Kidney (tissue), 14 donors: ENCODE results near the gene NT5DC1. TPM values are rescaled to one million over a fixed set of nuclear protein-coding genes. Genes with fewer than 3 reads are reported as not detected.

Source experiments
- DNase-seq, 5 donors: peaks; one replicate each; pipeline ENCODE4 v3.0.0-alpha.2; 2013 to 2020
- FAIRE-seq: peaks from 2 replicates; lab custom pipeline; 2012; peaks lifted over from hg19 to GRCh38; lab: Jason Lieb, UNC
- H3K27ac ChIP-seq, 2 donors: one replicate each; pipeline ENCODE4 v1.7.0; 2013; ENCODE audit warnings: low read depth in 2 of 2, low read length in 2 of 2, inconsistent platforms in 1 of 2
- H3K27me3 ChIP-seq: one replicate; pipeline ENCODE4 v1.7.1; 2013; ENCODE audit warnings: low read length, inconsistent platforms; ENCODE audit not compliant: control insufficient read depth, insufficient read depth
- H3K36me3 ChIP-seq, 3 donors: one replicate each; pipeline versions ENCODE4 v1.7.0 to v1.7.1; 2013; ENCODE audit warnings: low read length in 3 of 3, control low read depth in 1 of 3, inconsistent platforms in 1 of 3; ENCODE audit not compliant: insufficient read depth in 3 of 3, control insufficient read depth in 2 of 3
- H3K4me1 ChIP-seq, 3 donors: one replicate each; pipeline versions ENCODE4 v1.7.0 to v1.7.1; 2013; ENCODE audit warnings: low read length in 3 of 3, inconsistent platforms in 1 of 3, low read depth in 1 of 3; ENCODE audit not compliant: control insufficient read depth in 2 of 3, insufficient read depth in 2 of 3
- H3K4me3 ChIP-seq, 3 donors: one replicate each; pipeline versions ENCODE4 v1.7.0 to v1.8.1; 2013; ENCODE audit warnings: low read length in 3 of 3, control low read depth in 1 of 3, inconsistent platforms in 1 of 3
- H3K9ac ChIP-seq, 3 donors: one replicate each; pipeline versions ENCODE4 v1.7.0 to v1.7.1; 2013; ENCODE audit warnings: low read length in 3 of 3, control low read depth in 1 of 3, inconsistent platforms in 1 of 3
- H3K9me3 ChIP-seq, 3 donors: one replicate each; pipeline versions ENCODE4 v1.7.0 to v1.7.1; 2013; ENCODE audit warnings: low read length in 3 of 3, control low read depth in 1 of 3, inconsistent platforms in 1 of 3; ENCODE audit not compliant: control insufficient read depth in 2 of 3, insufficient read depth in 1 of 3
- CTCF ChIP-seq: IDR thresholded peaks from 3 replicates; pipeline ENCODE4 v1.5.1; 2012; ENCODE audit warnings: mild to moderate bottlenecking, moderate library complexity, borderline replicate concordance; ENCODE audit not compliant: insufficient read depth; ENCODE audit errors: extremely low read depth
- intact Hi-C: fragments of 100-400 bp; cut with DNase I; formaldehyde crosslinking; loops from one replicate; pipeline ENCODE4 v1.11.1; 2022
- polyA plus RNA-seq: library from polyadenylated mRNA; stranded (reverse); fragments of 350-450 nt; fragmentation: Illumina TruSeq; extraction: RNeasy Lipid Tissue Mini Kit (QIAGEN cat#74804); gene quantifications from one replicate; pipeline ENCODE4 v1.2.3, GENCODE V29; 2014; ENCODE audit warnings: low read depth, low replicate concordance; ENCODE audit not compliant: insufficient read depth
- total RNA-seq: library from RNA; stranded (reverse); fragmentation: NEBNext Ultra II Directional; extraction: Animal tissue kit (Norgen Biotek cat#: 25700); gene quantifications from one replicate; pipeline ENCODE4 v1.2.1, GENCODE V29; 2021
- donor health status: control.
- donor health status: control.
- donor health status: control.
- donor health status: control.
- donor health status: control.
- donor health status: DM: yes; HTN: yes; CAD: no.
- donor health status: Normal renal cell carcinoma (clear cell type).

NT5DC1 gene
- total and polyA plus RNA-seq, 2 donors from 2014 or later, result 34.8 to 41.7 TPM

GRCh38 chr6:116206231-116206903, 105.7 kb downstream of the NT5DC1 start:
- DNase-seq, result no peak
- H3K36me3 ChIP-seq, result no peaks in the 10 kb centered on the region
- H3K27me3 ChIP-seq, result no peaks in the 10 kb centered on the region
- no peak overlapping the region for H3K4me3 ChIP-seq
- no peaks in the 10 kb centered on the region for H3K4me1 ChIP-seq
- H3K9me3 ChIP-seq, result no peaks in the 10 kb centered on the region
- no peak for FAIRE-seq
- TF ChIP-seq CTCF, result no peak
- no peak overlapping the region for H3K9ac ChIP-seq
- H3K27ac ChIP-seq, result no peak overlapping the region
- intact Hi-C loops, result no loop called here

DNA sequence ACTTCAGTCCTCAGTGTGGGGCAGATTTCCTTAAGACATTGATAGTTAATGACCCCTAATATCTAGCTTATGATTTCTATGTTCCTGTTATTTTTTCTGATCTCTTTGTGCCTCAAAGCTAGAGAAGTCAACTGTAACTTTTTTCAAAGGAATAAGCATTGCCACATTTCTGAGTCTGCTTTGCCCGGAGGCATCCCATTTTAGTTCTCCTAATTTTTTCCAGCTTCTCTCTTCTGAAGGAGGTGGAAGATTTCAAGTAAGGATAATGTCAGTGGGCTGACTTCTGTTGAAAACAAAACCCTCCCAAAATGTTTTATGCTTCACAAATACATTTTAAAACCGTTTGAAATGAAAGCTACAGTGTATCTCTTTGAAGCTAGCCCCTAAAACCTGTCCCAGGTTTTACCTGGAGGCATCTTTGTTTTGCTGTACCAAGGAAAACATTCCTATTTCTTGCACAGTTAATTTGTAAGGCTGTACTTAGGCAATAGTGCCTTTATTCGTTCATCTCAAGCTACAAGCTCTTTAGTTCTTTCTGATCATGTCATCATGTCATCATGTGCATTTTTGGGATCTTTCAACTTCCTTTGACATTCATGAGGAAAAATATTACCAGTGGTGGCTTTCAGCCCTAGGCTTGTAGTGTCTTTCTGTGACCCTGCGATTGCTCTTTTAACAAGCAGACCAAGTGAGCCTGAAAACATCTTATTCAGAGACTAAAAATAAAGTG, 107.6 kb downstream of the NT5DC1 start:
- H3K4me3 ChIP-seq, result no peak overlapping the region
- no peak for TF ChIP-seq CTCF
- intact Hi-C loops, result no loop called here
- H3K36me3 ChIP-seq, result no peaks in the 10 kb centered on the region
- H3K9me3 ChIP-seq, result no peaks in the 10 kb centered on the region
- H3K9ac ChIP-seq, result no peak overlapping the region
- H3K27me3 ChIP-seq, result no peaks in the 10 kb centered on the region
- no peaks in the 10 kb centered on the region for H3K4me1 ChIP-seq
- DNase-seq, result no peak
- no peak for FAIRE-seq
- no peak overlapping the region for H3K27ac ChIP-seq

DNA sequence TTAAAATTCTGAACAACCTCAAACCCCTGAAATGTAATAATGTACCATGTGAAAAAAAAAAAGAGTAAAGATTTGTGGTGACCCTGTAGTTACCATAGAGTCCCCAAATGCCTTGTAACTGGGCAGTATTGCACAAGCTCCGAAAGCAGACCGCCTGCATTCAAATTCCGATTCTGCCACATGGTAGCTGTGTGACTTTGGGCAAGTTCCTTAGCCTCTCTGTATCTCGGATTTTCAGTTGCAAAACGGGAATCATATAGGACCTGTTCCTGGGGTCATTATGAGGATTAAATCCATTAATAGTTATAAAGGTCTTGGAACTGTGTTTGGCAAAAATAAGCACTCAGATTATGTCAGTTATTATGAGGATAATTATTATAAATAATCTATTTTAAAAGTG, 109.7 kb downstream of the NT5DC1 start:
- Histone ChIP-seq H3K9ac (no peak overlapping the region), H3K27me3 (no peaks in the 10 kb centered on the region), H3K4me1 (no peaks in the 10 kb centered on the region), H3K4me3 (no peak overlapping the region), H3K9me3 (no peaks in the 10 kb centered on the region), H3K27ac (no peak overlapping the region), H3K36me3 (no peaks in the 10 kb centered on the region)
- DNase-seq (no peak), FAIRE-seq (no peak)
- TF ChIP-seq CTCF, result no peak
- intact Hi-C loops, result no loop called here
